Measurements from ENCODE around the gene MAVS. TPM values are rescaled to one million over a fixed set of nuclear protein-coding genes. Genes with fewer than 3 reads are reported as not detected.
A peak's percentile ranks its signal among the peaks of the same experiment; 100 is the strongest.

MAVS gene
- total RNA-seq, 1 donor from 2014 or later: 37.9 TPM

- Mint-ChIP-seq H3K36me3 (ENCODE audit: low read depth) (no peaks in the 10 kb centered on the region), H3K4me1 (ENCODE audit: low read depth) (peaks cover 48% of the 10 kb centered on the region), H3K27me3 (ENCODE audit: low read depth) (no peaks in the 10 kb centered on the region), H3K4me3 (ENCODE audit: unreplicated experiment) (peak within 1 kb of the TSS; percentile 92), H3K9me3 (ENCODE audit: low read depth) (no peaks in the 10 kb centered on the region), H3K27ac (ENCODE audit: unreplicated experiment) (peak within 1 kb of the TSS; percentile 98)
- peak; percentile 99 for DNase-seq (ENCODE audit: low spot score)
- TF ChIP-seq, protein P1, sequence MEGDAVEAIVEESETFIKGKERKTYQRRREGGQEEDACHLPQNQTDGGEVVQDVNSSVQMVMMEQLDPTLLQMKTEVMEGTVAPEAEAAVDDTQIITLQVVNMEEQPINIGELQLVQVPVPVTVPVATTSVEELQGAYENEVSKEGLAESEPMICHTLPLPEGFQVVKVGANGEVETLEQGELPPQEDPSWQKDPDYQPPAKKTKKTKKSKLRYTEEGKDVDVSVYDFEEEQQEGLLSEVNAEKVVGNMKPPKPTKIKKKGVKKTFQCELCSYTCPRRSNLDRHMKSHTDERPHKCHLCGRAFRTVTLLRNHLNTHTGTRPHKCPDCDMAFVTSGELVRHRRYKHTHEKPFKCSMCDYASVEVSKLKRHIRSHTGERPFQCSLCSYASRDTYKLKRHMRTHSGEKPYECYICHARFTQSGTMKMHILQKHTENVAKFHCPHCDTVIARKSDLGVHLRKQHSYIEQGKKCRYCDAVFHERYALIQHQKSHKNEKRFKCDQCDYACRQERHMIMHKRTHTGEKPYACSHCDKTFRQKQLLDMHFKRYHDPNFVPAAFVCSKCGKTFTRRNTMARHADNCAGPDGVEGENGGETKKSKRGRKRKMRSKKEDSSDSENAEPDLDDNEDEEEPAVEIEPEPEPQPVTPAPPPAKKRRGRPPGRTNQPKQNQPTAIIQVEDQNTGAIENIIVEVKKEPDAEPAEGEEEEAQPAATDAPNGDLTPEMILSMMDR (IDR thresholded peaks at IDR 0.05): peak; percentile 71
Observed at GRCh38 chr20:3888622-3889488, 42.2 kb downstream of the MAVS start, which contains the start of gene PANK2. Gene PANK2, plus strand, starts transcription at chr20:3889387.

DNA sequence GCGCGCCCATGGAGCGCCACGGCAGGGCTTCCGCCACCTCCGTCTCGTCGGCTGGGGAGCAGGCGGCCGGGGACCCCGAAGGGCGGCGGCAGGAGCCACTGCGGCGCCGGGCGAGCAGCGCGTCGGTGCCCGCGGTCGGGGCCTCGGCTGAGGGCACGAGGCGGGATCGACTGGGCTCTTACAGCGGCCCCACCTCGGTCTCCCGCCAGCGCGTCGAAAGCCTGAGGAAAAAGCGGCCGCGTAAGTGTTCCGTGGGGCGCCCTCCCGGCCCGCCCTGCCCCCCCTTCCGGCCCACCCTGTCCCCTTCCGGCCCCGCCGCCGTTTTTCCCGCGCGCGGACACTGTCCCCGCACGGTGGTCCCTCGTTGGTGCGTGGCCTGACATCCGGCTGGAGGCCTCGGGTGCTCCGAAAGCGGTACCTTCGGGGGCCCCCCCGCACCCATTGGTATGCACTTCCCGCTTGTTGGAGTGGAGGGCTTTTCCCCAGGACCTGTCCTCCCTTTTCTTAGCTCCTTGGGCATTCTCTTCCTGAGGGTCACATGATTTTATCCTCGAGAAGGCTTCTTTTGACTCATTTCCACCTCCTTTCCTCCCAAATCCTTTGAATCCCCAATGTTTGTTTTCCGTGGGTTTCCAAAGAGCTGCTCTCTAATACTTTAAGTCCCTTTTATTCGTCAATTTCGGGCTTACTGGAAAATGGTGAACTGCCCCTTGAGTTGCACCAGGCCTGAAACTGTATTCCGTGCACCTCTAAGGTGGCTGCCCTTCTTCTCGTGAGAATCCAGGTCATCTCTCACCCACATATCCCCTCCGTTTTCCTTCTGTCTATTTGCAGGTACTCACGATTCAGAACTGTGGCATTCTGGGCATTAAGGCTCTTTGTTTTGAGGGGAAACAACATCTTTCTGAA, 43.1 kb downstream of the MAVS start:
- no peak for DNase-seq (ENCODE audit: low spot score)
- Mint-ChIP-seq H3K4me1 (ENCODE audit: low read depth) (peaks cover 52% of the 10 kb centered on the region), H3K27me3 (ENCODE audit: low read depth) (no peaks in the 10 kb centered on the region), H3K9me3 (ENCODE audit: low read depth) (no peaks in the 10 kb centered on the region), H3K36me3 (ENCODE audit: low read depth) (no peaks in the 10 kb centered on the region), H3K4me3 (ENCODE audit: unreplicated experiment) (peak overlapping the region; percentile 92), H3K27ac (ENCODE audit: unreplicated experiment) (peak overlapping the region; percentile 98)
- TF ChIP-seq, protein P1 (IDR thresholded peaks at IDR 0.05): peak; percentile 32

DNA sequence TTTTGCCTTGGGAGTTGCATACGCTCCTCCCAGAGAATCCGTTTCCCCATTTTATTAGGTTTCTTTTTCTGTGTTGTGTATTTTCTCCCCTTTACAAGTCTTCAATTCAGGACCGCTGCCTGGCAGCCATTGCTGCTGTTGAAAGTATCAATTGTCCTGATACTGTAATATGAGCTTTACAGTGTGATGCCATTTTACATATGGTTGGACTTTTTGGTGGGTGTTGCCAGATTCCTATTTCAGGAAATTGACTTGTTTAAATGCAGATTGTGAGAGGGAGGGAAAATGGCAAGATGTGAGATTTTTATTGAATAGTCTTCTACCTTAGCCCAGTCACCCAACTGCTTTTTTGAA, 43.7 kb downstream of the MAVS start:
- Mint-ChIP-seq H3K9me3 (ENCODE audit: low read depth) (no peaks in the 10 kb centered on the region), H3K27ac (ENCODE audit: unreplicated experiment) (peak overlapping the region; percentile 98), H3K4me3 (ENCODE audit: unreplicated experiment) (peak overlapping the region; percentile 91), H3K36me3 (ENCODE audit: low read depth) (no peaks in the 10 kb centered on the region), H3K4me1 (ENCODE audit: low read depth) (peaks cover 54% of the 10 kb centered on the region), H3K27me3 (ENCODE audit: low read depth) (no peaks in the 10 kb centered on the region)
- no peak for DNase-seq (ENCODE audit: low spot score)
- TF ChIP-seq, protein P1 (IDR thresholded peaks at IDR 0.05): no peak

- Mint-ChIP-seq H3K36me3 (ENCODE audit: low read depth) (no peaks in the 10 kb centered on the region), H3K27ac (ENCODE audit: unreplicated experiment) (peak overlapping the region; percentile 98), H3K27me3 (ENCODE audit: low read depth) (no peaks in the 10 kb centered on the region), H3K4me3 (ENCODE audit: unreplicated experiment) (peak overlapping the region; percentile 91), H3K4me1 (ENCODE audit: low read depth) (peaks cover 61% of the 10 kb centered on the region), H3K9me3 (ENCODE audit: low read depth) (no peaks in the 10 kb centered on the region)
- TF ChIP-seq, protein P1 (IDR thresholded peaks at IDR 0.05): no peak
- no peak for DNase-seq (ENCODE audit: low spot score)
Observed at GRCh38 chr20:3890999-3891929, 44.6 kb downstream of the MAVS start.

Data from chondrocyte (in vitro differentiated cells).